ENCODE results near the gene RHOA. TPM values are rescaled to one million over a fixed set of nuclear protein-coding genes. Genes with fewer than 3 reads are reported as not detected.
A peak's percentile ranks its signal among the peaks of the same experiment; 100 is the strongest.

RHOA gene
- total and polyA plus RNA-seq, 2 of the 4 experiments (the other 2 are of a cell fraction): 383 to 879 TPM

- dilution Hi-C loops (cut with HindIII; ENCODE audit: low sequenced_read_pairs, unreplicated experiment): no loop called here
Measured at GRCh38 chr3:49387721-49388120, 24.1 kb downstream of the RHOA start.

More at GRCh38 chr3:49387721-49388120, 24.1 kb downstream of the RHOA start:
- Histone ChIP-seq H3K14ac (replicated peaks; ENCODE audit: low read depth, low read length) (no peak overlapping the region), H4K20me1 (ENCODE audit: insufficient read depth, low read length) (peaks cover 99% of the 10 kb centered on the region), H4K91ac (ENCODE audit: insufficient read depth, low read depth, low read length) (no peak overlapping the region), H3K36me3 (ENCODE audit: control insufficient read depth, insufficient read depth, low read length) (peaks cover 8% of the 10 kb centered on the region), H3K23ac (ENCODE audit: low read depth, low read length) (no peak overlapping the region), H2BK5ac (ENCODE audit: low read depth, low read length, poor library complexity, severe bottlenecking) (peak overlapping the region; percentile 35), H4K5ac (ENCODE audit: low read depth, low read length) (no peak overlapping the region), H3K4me3 (ENCODE audit: insufficient read depth, low read depth, low read length) (no peak overlapping the region), H3K79me1 (ENCODE audit: low read depth in 1 of 2, low read length in 2 of 2) (peaks cover 0 to 43% of the 10 kb centered on the region in 2 experiments; a peak in 2 of 4 replicates), H3K27me3 (ENCODE audit: control insufficient read depth, insufficient read depth, low read length) (no peaks in the 10 kb centered on the region), H2BK20ac (ENCODE audit: low read depth, low read length) (no peak overlapping the region), H3K56ac (ENCODE audit: extremely low read depth, insufficient read depth, low read length) (no peak overlapping the region), H4K8ac (ENCODE audit: low read depth in 2 of 2, low read length in 2 of 2) (no peak overlapping the region), H3K9me1 (ENCODE audit: insufficient read depth, low read length) (peaks cover 18% of the 10 kb centered on the region), H3K18ac (ENCODE audit: low read depth, low read length) (no peak overlapping the region), H2AFZ (replicated peaks; ENCODE audit: low read length, poor library complexity) (no peak overlapping the region), H3K9ac (ENCODE audit: low read depth, low read length) (no peak overlapping the region), H2AK9ac (replicated peaks; ENCODE audit: low read depth, low read length, poor library complexity) (no peak overlapping the region), H2BK120ac (ENCODE audit: low read depth, low read length) (no peak overlapping the region), H3K4me2 (ENCODE audit: low read depth, low read length) (no peak overlapping the region), H3K4me1 (ENCODE audit: control insufficient read depth, insufficient read depth, low read length) (peaks cover 10% of the 10 kb centered on the region), H3K9me3 (ENCODE audit: control insufficient read depth, insufficient read depth, low read length) (no peaks in the 10 kb centered on the region), H3K27ac (ENCODE audit: insufficient read depth, low read length) (no peak overlapping the region), H2AK5ac (ENCODE audit: low read depth, low read length) (no peak overlapping the region), H3K4ac (ENCODE audit: low read depth, low read length) (no peak overlapping the region), H2BK15ac (ENCODE audit: low read depth, low read length) (no peak overlapping the region)
- in situ Hi-C loops (cut with MboI; ENCODE audit: low sequenced_read_pairs) (no loop called here), intact Hi-C loops (cut with micrococcal nuclease) (no loop called here)
- ChIA-PET POLR2A (ENCODE audit: unreplicated experiment) (no interaction called here), CTCF (no interaction called here)
- ATAC-seq (ENCODE audit: low read depth) (peak; percentile 77), DNase-seq (peak; percentile 69)
- TF ChIP-seq RAD21 (IDR thresholded peaks at IDR 0.05; ENCODE audit: low read length) (no peak), CHD1 (IDR thresholded peaks at IDR 0.05; ENCODE audit: low read depth, low read length) (no peak), SMC3 (IDR thresholded peaks at IDR 0.05; ENCODE audit: low read depth, low read length) (no peak), RFX5 (IDR thresholded peaks at IDR 0.05; ENCODE audit: low read depth, low read length) (no peak)
- TF ChIP-seq, protein P1, sequence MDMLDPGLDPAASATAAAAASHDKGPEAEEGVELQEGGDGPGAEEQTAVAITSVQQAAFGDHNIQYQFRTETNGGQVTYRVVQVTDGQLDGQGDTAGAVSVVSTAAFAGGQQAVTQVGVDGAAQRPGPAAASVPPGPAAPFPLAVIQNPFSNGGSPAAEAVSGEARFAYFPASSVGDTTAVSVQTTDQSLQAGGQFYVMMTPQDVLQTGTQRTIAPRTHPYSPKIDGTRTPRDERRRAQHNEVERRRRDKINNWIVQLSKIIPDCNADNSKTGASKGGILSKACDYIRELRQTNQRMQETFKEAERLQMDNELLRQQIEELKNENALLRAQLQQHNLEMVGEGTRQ (IDR thresholded peaks at IDR 0.05; ENCODE audit: low read depth, low read length): no peak
- no CpG with 5 or more reads among the region's 2 CpGs for WGBS, 2 experiments (ENCODE audit: extremely low coverage in 2 of 2, insufficient read length in 1 of 2)
- BruUV-seq (replicated peaks): no TSS peak

All from IMR-90 (cell line).